ENCODE data around the gene PML.
"Not testable (repeated sequence)": the region's sequence is repeated elsewhere in the genome, so short reads cannot be mapped to it uniquely, and the experiment has no call there.

PML gene

DNA sequence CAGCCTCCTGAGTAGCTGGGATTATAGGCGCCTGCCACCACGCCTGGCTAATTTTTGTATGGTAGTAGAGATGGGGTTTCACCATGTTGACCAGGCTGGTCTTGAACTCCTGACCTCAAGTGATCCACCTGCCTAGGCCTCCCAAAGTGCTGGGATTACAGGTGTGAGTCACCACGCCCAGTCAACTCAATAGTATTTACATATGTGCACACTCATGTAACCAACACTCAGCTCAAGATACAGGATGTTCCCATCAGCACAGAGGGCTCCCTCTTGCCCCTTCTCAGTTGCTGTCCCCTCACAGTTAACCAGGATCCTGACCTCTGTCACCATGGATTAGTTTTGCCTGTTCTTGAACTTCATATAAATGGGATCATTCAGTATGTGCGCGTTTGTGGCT, 61.8 kb downstream of the PML start:
- not testable (repeated sequence) for H3K4me3 ChIP-seq (ENCODE audit: low read length)
- WGBS (ENCODE audit: extremely low coverage, insufficient coverage, low lambda C conversion rate): no CpG with 5 or more reads among the region's 5 CpGs

DNA sequence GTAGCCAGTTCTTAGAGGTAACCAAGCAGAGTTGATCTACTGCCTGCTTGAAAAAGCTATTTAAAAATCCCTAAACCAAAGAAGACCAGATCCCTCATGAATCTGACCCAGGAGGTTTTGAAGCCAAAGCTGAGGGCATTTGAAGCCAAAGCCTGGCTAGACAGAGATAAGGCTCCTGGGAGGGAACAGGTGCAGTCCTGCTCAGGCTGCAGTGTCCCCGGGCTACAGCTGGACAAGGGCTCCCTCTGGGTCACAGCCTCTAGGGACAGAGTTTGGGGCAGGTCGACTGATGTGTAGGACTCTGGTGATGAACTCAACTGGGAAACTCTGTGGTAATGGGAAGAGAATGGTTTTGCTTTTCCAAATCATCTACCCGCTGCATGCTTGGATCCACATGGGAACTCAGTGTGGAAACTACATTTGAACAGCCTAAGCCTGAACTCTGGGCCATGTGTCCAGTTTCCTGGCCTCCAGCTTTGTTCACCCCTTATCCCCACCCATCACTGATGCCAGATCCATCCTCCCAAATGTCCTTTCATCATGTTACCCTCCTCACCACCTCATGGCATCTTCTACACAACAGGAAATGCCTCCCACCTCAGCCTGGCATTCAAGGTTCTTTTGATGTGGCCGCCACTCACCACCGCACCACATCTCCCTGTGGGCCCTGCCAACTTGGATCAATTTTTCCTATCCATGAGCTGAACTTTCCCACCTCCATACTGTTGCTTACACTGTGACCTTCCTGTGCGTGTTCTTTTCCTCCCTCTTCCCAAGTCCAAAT, 64.7 kb downstream of the PML start:
- not testable (repeated sequence) for H3K9ac ChIP-seq (ENCODE audit: low read length); H4K8ac ChIP-seq (ENCODE audit: low read depth, low read length); H3K27me3 ChIP-seq (ENCODE audit: insufficient read depth, low read length, poor library complexity); H3K4me1 ChIP-seq (ENCODE audit: control insufficient read depth, low read depth, low read length); H3K56ac ChIP-seq (ENCODE audit: low read length); H3K4me3 ChIP-seq (ENCODE audit: low read length); H2AK5ac ChIP-seq (ENCODE audit: low read length); H3K18ac ChIP-seq (ENCODE audit: low read length); H3K23ac ChIP-seq (ENCODE audit: low read length); H3K79me2 ChIP-seq (ENCODE audit: control insufficient read depth, insufficient read depth, low read length); H3K4ac ChIP-seq (ENCODE audit: low read depth, low read length); H3K27ac ChIP-seq (ENCODE audit: low read depth, low read length); H3K79me1 ChIP-seq (ENCODE audit: low read length); H3K36me3 ChIP-seq (ENCODE audit: control insufficient read depth, insufficient read depth, low read length); H2BK15ac ChIP-seq (replicated peaks; ENCODE audit: low read depth); H3K4me2 ChIP-seq (ENCODE audit: low read length); H4K5ac ChIP-seq (ENCODE audit: low read length); H2BK5ac ChIP-seq (ENCODE audit: low read length); H2BK120ac ChIP-seq (ENCODE audit: low read depth, low read length); DNase-seq
- no CpG with 5 or more reads among the region's 6 CpGs for WGBS (ENCODE audit: extremely low coverage, insufficient coverage, low lambda C conversion rate)

More for the DNA sequence above, 61.8 kb downstream of the PML start:
- H3K79me1 ChIP-seq (ENCODE audit: low read length); DNase-seq; H4K5ac ChIP-seq (ENCODE audit: low read length); H2BK120ac ChIP-seq (ENCODE audit: low read depth, low read length); H3K27me3 ChIP-seq (ENCODE audit: insufficient read depth, low read length, poor library complexity); H2AK5ac ChIP-seq (ENCODE audit: low read length); H3K27ac ChIP-seq (ENCODE audit: low read depth, low read length); H3K18ac ChIP-seq (ENCODE audit: low read length); H3K79me2 ChIP-seq (ENCODE audit: control insufficient read depth, insufficient read depth, low read length); H2BK15ac ChIP-seq (replicated peaks; ENCODE audit: low read depth); H3K36me3 ChIP-seq (ENCODE audit: control insufficient read depth, insufficient read depth, low read length); H3K4me2 ChIP-seq (ENCODE audit: low read length); H3K9ac ChIP-seq (ENCODE audit: low read length); H3K4ac ChIP-seq (ENCODE audit: low read depth, low read length); H3K23ac ChIP-seq (ENCODE audit: low read length); H3K56ac ChIP-seq (ENCODE audit: low read length); H2BK5ac ChIP-seq (ENCODE audit: low read length); H3K4me1 ChIP-seq (ENCODE audit: control insufficient read depth, low read depth, low read length); H4K8ac ChIP-seq (ENCODE audit: low read depth, low read length): not testable (repeated sequence)

DNA sequence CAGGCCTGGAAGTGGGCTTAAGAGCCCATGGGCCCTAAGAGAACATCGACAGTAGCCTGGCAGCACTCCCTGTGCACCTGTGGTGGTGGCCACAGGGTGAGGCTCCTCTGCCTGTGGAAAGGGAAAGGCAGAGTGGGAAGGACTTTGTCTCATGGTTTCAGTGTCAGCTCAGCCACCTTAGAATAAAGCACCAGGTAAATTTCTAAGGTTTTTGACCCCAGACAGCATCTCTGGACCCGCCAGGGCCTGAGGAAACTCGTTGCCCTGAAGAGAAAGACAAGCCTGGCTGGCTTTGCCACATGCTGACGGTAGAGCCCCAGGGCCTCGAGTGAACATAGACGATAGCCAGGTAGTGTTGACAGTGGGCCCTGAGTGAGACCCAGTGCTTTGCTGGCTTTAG, 65.7 kb downstream of the PML start:
- Histone ChIP-seq H3K56ac (ENCODE audit: low read length) (no peak overlapping the region), H2AK5ac (ENCODE audit: low read length) (no peak overlapping the region), H2BK120ac (ENCODE audit: low read depth, low read length) (no peak overlapping the region), H3K9ac (ENCODE audit: low read length) (no peak overlapping the region), H3K79me1 (ENCODE audit: low read length) (no peaks in the 10 kb centered on the region), H3K79me2 (ENCODE audit: control insufficient read depth, insufficient read depth, low read length) (no peaks in the 10 kb centered on the region), H2BK15ac (replicated peaks; ENCODE audit: low read depth) (no peak overlapping the region), H4K5ac (ENCODE audit: low read length) (no peak overlapping the region), H2BK5ac (ENCODE audit: low read length) (no peak overlapping the region), H3K23ac (ENCODE audit: low read length) (no peak overlapping the region), H3K36me3 (ENCODE audit: control insufficient read depth, insufficient read depth, low read length) (no peaks in the 10 kb centered on the region), H4K8ac (ENCODE audit: low read depth, low read length) (no peak overlapping the region), H3K18ac (ENCODE audit: low read length) (no peak overlapping the region), H3K27ac (ENCODE audit: low read depth, low read length) (no peak overlapping the region), H3K4me2 (ENCODE audit: low read length) (no peak overlapping the region), H3K4ac (ENCODE audit: low read depth, low read length) (no peak overlapping the region), H3K4me1 (ENCODE audit: control insufficient read depth, low read depth, low read length) (no peaks in the 10 kb centered on the region), H3K4me3 (ENCODE audit: low read length) (no peak overlapping the region), H3K27me3 (ENCODE audit: insufficient read depth, low read length, poor library complexity) (no peaks in the 10 kb centered on the region)
- no CpG with 5 or more reads among the region's 6 CpGs for WGBS (ENCODE audit: extremely low coverage, insufficient coverage, low lambda C conversion rate)
- DNase-seq: no peak

- no peak overlapping the region for H2AK5ac ChIP-seq (ENCODE audit: low read length)
- no peak for DNase-seq
- H2BK120ac ChIP-seq (ENCODE audit: low read depth, low read length): no peak overlapping the region
- WGBS (ENCODE audit: extremely low coverage, insufficient coverage, low lambda C conversion rate): no CpG with 5 or more reads among the region's 6 CpGs
- no peaks in the 10 kb centered on the region for H3K27me3 ChIP-seq (ENCODE audit: insufficient read depth, low read length, poor library complexity)
- no peak overlapping the region for H3K4me3 ChIP-seq (ENCODE audit: low read length)
- no peaks in the 10 kb centered on the region for H3K4me1 ChIP-seq (ENCODE audit: control insufficient read depth, low read depth, low read length)
- H4K8ac ChIP-seq (ENCODE audit: low read depth, low read length): no peak overlapping the region
- H2BK5ac ChIP-seq (ENCODE audit: low read length): no peak overlapping the region
- H3K36me3 ChIP-seq (ENCODE audit: control insufficient read depth, insufficient read depth, low read length): no peaks in the 10 kb centered on the region
- H3K56ac ChIP-seq (ENCODE audit: low read length): no peak overlapping the region
- H4K5ac ChIP-seq (ENCODE audit: low read length): no peak overlapping the region
- H2BK15ac ChIP-seq (replicated peaks; ENCODE audit: low read depth): no peak overlapping the region
- no peak overlapping the region for H3K18ac ChIP-seq (ENCODE audit: low read length)
- no peak overlapping the region for H3K9ac ChIP-seq (ENCODE audit: low read length)
- no peak overlapping the region for H3K27ac ChIP-seq (ENCODE audit: low read depth, low read length)
- H3K4ac ChIP-seq (ENCODE audit: low read depth, low read length): no peak overlapping the region
- no peaks in the 10 kb centered on the region for H3K79me1 ChIP-seq (ENCODE audit: low read length)
- no peak overlapping the region for H3K4me2 ChIP-seq (ENCODE audit: low read length)
- no peaks in the 10 kb centered on the region for H3K79me2 ChIP-seq (ENCODE audit: control insufficient read depth, insufficient read depth, low read length)
- H3K23ac ChIP-seq (ENCODE audit: low read length): no peak overlapping the region
These were observed 67.7 kb downstream of the PML start for GRCh38 chr15:74062236-74062635.

- Histone ChIP-seq H2BK120ac (ENCODE audit: low read depth, low read length) (no peak overlapping the region), H2BK5ac (ENCODE audit: low read length) (no peak overlapping the region), H2BK15ac (replicated peaks; ENCODE audit: low read depth) (no peak overlapping the region), H2AK5ac (ENCODE audit: low read length) (no peak overlapping the region), H3K4me1 (ENCODE audit: control insufficient read depth, low read depth, low read length) (no peaks in the 10 kb centered on the region), H3K27me3 (ENCODE audit: insufficient read depth, low read length, poor library complexity) (no peaks in the 10 kb centered on the region), H3K27ac (ENCODE audit: low read depth, low read length) (no peak overlapping the region), H3K79me1 (ENCODE audit: low read length) (no peaks in the 10 kb centered on the region), H3K4me2 (ENCODE audit: low read length) (no peak overlapping the region), H4K8ac (ENCODE audit: low read depth, low read length) (no peak overlapping the region), H3K18ac (ENCODE audit: low read length) (no peak overlapping the region), H3K79me2 (ENCODE audit: control insufficient read depth, insufficient read depth, low read length) (no peaks in the 10 kb centered on the region), H4K5ac (ENCODE audit: low read length) (no peak overlapping the region), H3K56ac (ENCODE audit: low read length) (no peak overlapping the region), H3K4ac (ENCODE audit: low read depth, low read length) (no peak overlapping the region), H3K4me3 (ENCODE audit: low read length) (no peak overlapping the region), H3K23ac (ENCODE audit: low read length) (no peak overlapping the region), H3K36me3 (ENCODE audit: control insufficient read depth, insufficient read depth, low read length) (no peaks in the 10 kb centered on the region), H3K9ac (ENCODE audit: low read length) (no peak overlapping the region)
- WGBS (ENCODE audit: extremely low coverage, insufficient coverage, low lambda C conversion rate): no CpG with 5 or more reads among the region's 7 CpGs
- DNase-seq: no peak
These were observed 68.2 kb downstream of the PML start for GRCh38 chr15:74062671-74063070.
